ENCODE data around the gene CLIC3. TPM values are rescaled to one million over a fixed set of nuclear protein-coding genes. Genes with fewer than 3 reads are reported as not detected.
A peak's percentile ranks its signal among the peaks of the same experiment; 100 is the strongest.

Gene CLIC3
- total RNA-seq, 1 experiment from 2014 or later, result 6.2 TPM

DNA sequence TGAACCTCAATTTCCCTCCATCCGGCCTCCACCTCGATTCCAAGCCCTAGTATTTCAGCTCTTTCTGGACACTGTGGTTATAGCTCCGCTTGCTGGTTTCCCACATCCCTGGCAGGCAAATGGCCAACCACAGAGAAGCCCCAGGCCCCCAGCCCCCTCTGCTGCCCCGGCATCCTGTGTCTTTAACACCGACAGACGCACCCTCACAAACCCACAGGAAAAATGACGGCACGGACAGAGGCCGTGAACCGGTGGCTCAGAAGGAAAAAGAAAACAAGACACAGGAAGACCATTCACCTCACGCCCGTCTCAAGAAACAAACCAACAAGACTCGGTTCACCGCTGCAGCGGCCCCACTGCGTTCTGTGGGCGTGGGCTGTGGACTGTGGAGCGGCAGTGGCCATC is 1.5 kb upstream of the CLIC3 start:
- Histone ChIP-seq H3K4me3 (ENCODE audit: low read depth in 2 of 2, low read length in 2 of 2) (no peak overlapping the region), H3K4me1 (ENCODE audit: control insufficient read depth, insufficient read depth, low read length) (peaks cover 14% of the 10 kb centered on the region), H3K27me3 (ENCODE audit: control insufficient read depth, insufficient read depth, low read length) (no peaks in the 10 kb centered on the region), H3K9me3 (ENCODE audit: control insufficient read depth, insufficient read depth, low read depth, low read length) (no peaks in the 10 kb centered on the region), H3K27ac (ENCODE audit: low read length) (no peak overlapping the region), H3K36me3 (ENCODE audit: control insufficient read depth, insufficient read depth, low read length) (no peaks in the 10 kb centered on the region)
- TF ChIP-seq, protein P1, sequence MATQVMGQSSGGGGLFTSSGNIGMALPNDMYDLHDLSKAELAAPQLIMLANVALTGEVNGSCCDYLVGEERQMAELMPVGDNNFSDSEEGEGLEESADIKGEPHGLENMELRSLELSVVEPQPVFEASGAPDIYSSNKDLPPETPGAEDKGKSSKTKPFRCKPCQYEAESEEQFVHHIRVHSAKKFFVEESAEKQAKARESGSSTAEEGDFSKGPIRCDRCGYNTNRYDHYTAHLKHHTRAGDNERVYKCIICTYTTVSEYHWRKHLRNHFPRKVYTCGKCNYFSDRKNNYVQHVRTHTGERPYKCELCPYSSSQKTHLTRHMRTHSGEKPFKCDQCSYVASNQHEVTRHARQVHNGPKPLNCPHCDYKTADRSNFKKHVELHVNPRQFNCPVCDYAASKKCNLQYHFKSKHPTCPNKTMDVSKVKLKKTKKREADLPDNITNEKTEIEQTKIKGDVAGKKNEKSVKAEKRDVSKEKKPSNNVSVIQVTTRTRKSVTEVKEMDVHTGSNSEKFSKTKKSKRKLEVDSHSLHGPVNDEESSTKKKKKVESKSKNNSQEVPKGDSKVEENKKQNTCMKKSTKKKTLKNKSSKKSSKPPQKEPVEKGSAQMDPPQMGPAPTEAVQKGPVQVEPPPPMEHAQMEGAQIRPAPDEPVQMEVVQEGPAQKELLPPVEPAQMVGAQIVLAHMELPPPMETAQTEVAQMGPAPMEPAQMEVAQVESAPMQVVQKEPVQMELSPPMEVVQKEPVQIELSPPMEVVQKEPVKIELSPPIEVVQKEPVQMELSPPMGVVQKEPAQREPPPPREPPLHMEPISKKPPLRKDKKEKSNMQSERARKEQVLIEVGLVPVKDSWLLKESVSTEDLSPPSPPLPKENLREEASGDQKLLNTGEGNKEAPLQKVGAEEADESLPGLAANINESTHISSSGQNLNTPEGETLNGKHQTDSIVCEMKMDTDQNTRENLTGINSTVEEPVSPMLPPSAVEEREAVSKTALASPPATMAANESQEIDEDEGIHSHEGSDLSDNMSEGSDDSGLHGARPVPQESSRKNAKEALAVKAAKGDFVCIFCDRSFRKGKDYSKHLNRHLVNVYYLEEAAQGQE (IDR thresholded peaks at IDR 0.05; ENCODE audit: insufficient read depth in 1 of 2, low read depth in 2 of 2, low read length in 1 of 2), result no peak
- TF ChIP-seq POLR2AphosphoS5 (IDR thresholded peaks at IDR 0.05; ENCODE audit: low read depth, low read length) (no peak), TCF7L2 (IDR thresholded peaks at IDR 0.05; ENCODE audit: low read depth, low read length) (no peak)
- POLR2A ChIA-PET, result no interaction called here
- BruUV-seq (replicated peaks), result no TSS peak
- DNase-seq (ENCODE audit: low read depth, low spot score), result no peak
- intact Hi-C loops (cut with micrococcal nuclease; ENCODE audit: unreplicated experiment) (no loop called here), in situ Hi-C loops (cut with HindIII; ENCODE audit: low pct_unique_long_range_greater_than_20kb, low sequenced_read_pairs) (no loop called here)
- CTCF ChIA-PET, result no interaction called here
- no peak for ATAC-seq

DNA sequence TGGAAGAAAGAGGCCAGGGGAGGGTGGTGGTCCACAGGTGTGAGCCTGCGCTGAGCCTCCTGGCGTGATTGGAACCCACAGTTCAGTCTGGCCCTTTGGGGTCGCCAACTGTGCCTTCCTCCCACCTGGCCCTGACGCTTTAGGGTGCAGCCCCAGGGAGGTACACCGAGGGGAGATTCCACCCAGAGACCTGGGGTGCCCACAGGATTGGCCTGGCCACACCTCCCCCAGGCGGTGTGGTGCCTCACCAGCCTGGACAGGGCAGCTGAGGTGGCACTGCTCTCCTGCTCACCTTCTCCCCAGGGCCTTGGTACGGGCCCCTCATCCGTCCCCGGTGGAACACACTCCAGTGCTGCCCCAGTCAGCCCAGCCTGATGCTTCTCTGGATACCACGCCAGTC is 1.0 kb upstream of the CLIC3 start:
- ChIA-PET CTCF (no interaction called here), POLR2A (no interaction called here)
- Histone ChIP-seq H3K9me3 (ENCODE audit: control insufficient read depth, insufficient read depth, low read depth, low read length) (no peaks in the 10 kb centered on the region), H3K36me3 (ENCODE audit: control insufficient read depth, insufficient read depth, low read length) (no peaks in the 10 kb centered on the region; the same call in 1 of the 2 replicates), H3K27ac (ENCODE audit: low read length) (no peak overlapping the region), H3K4me1 (ENCODE audit: control insufficient read depth, insufficient read depth, low read length) (peaks cover 14% of the 10 kb centered on the region), H3K4me3 (ENCODE audit: low read depth in 2 of 2, low read length in 2 of 2) (no peak overlapping the region), H3K27me3 (ENCODE audit: control insufficient read depth, insufficient read depth, low read length) (no peaks in the 10 kb centered on the region)
- no peak for ATAC-seq
- intact Hi-C loops (cut with micrococcal nuclease; ENCODE audit: unreplicated experiment) (no loop called here), in situ Hi-C loops (cut with HindIII; ENCODE audit: low pct_unique_long_range_greater_than_20kb, low sequenced_read_pairs) (no loop called here)
- no TSS peak for BruUV-seq (replicated peaks)
- no peak for DNase-seq (ENCODE audit: low read depth, low spot score)
- TF ChIP-seq, protein P1 (IDR thresholded peaks at IDR 0.05; ENCODE audit: insufficient read depth in 1 of 2, low read depth in 2 of 2, low read length in 1 of 2), result no peak

DNA sequence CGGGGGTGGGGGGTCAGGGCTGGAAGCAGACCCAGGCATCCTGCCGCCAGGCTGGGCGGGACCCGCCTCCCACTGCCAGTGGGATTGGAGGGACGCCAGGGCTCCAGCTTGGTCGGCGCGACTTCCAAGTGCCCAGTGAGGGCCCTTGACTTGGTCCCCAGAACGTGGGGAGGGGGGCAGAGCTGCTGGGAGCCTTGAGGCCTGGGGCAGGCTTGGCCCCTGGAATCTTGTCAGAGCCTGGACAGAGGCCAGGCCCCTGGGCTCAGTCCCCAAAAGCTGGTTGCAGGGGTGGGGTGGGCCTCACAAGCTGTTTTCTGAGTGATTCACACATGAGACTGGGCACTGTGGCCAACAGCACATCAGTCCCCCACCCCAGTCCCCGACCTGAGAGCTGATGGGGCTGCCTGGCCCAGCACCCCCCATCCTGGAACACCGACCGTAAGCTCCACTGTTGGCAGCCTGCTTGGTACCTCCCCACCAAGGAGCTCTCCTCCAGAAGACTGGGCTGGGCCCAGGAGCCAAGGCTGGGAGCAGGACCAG is 526 bp downstream of the CLIC3 start:
- H3K4me1 ChIP-seq (ENCODE audit: control insufficient read depth, insufficient read depth, low read length), result peaks cover 17% of the 10 kb centered on the region
- ChIA-PET POLR2A (interaction anchor here (0.7 kb wide), 1 partner anchor 90 kb away, joined by 4 read pairs; no protein-coding TSS in a partner anchor), CTCF (interaction anchor here (0.7 kb wide), 1 partner anchor 48 kb away, joined by 4 read pairs; no protein-coding TSS in a partner anchor)
- intact Hi-C loops (cut with micrococcal nuclease; ENCODE audit: unreplicated experiment), result no loop called here
- BruUV-seq (replicated peaks), result no TSS peak
- peak overlapping the region; percentile 17 to 31 for H3K4me3 ChIP-seq (ENCODE audit: low read depth in 2 of 2, low read length in 2 of 2)
- in situ Hi-C loops (cut with HindIII; ENCODE audit: low pct_unique_long_range_greater_than_20kb, low sequenced_read_pairs), result no loop called here
- no peaks in the 10 kb centered on the region for H3K9me3 ChIP-seq (ENCODE audit: control insufficient read depth, insufficient read depth, low read depth, low read length)
- no peaks in the 10 kb centered on the region; the same call in 1 of the 2 replicates for H3K36me3 ChIP-seq (ENCODE audit: control insufficient read depth, insufficient read depth, low read length)
- peak; percentile 19; the same call in 1 of the 2 replicates for ATAC-seq
- H3K27ac ChIP-seq (ENCODE audit: low read length), result peak overlapping the region; percentile 44
- H3K27me3 ChIP-seq (ENCODE audit: control insufficient read depth, insufficient read depth, low read length), result no peaks in the 10 kb centered on the region
- DNase-seq (ENCODE audit: low read depth, low spot score), result no peak
- TF ChIP-seq SIN3A (IDR thresholded peaks at IDR 0.05; ENCODE audit: borderline replicate concordance, insufficient read depth, low read depth, low read length) (no peak), TCF7L2 (IDR thresholded peaks at IDR 0.05; ENCODE audit: low read depth, low read length) (no peak), POLR2AphosphoS5 (IDR thresholded peaks at IDR 0.05; ENCODE audit: low read depth, low read length) (no peak)
- TF ChIP-seq, protein P1 (IDR thresholded peaks at IDR 0.05; ENCODE audit: insufficient read depth in 1 of 2, low read depth in 2 of 2, low read length in 1 of 2), result no peak
- TF ChIP-seq, protein P2, sequence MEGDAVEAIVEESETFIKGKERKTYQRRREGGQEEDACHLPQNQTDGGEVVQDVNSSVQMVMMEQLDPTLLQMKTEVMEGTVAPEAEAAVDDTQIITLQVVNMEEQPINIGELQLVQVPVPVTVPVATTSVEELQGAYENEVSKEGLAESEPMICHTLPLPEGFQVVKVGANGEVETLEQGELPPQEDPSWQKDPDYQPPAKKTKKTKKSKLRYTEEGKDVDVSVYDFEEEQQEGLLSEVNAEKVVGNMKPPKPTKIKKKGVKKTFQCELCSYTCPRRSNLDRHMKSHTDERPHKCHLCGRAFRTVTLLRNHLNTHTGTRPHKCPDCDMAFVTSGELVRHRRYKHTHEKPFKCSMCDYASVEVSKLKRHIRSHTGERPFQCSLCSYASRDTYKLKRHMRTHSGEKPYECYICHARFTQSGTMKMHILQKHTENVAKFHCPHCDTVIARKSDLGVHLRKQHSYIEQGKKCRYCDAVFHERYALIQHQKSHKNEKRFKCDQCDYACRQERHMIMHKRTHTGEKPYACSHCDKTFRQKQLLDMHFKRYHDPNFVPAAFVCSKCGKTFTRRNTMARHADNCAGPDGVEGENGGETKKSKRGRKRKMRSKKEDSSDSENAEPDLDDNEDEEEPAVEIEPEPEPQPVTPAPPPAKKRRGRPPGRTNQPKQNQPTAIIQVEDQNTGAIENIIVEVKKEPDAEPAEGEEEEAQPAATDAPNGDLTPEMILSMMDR (IDR thresholded peaks at IDR 0.05), result no peak
